ENCODE measurements around the gene PCP2. TPM values are rescaled to one million over a fixed set of nuclear protein-coding genes. Genes with fewer than 3 reads are reported as not detected.

The PCP2 gene
- total RNA-seq, 2 donors from 2014 or later = 0.32 TPM; not detected in 1

DNA sequence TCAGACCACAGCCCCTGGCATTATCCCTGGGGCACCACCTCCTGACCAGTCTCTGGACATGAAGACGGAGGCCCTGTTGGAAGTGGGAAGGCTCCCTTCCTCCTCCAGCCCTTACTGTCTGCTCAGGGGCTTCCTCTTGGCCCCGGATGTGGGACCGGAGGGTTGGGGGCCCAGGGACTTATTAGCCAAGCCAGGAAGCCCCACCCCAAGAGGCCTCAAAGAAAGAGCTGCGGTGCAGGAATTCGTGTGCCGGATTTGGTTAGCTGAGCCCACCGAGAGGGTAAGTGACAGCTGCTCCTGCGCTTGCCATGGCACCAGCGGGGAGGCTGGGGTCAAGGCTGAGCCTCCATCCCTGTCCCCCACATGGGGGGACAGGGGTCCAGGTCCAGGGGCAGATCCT lies 35.3 kb upstream of the PCP2 start, which contains the start of gene RETN:
TSS of gene RETN (plus strand) at position 208 of the 400 bp plus-strand sequence. CDS start 278 bp downstream, outside the sequence.
- intact Hi-C loops (cut with DNase I) = no loop called here
- Histone ChIP-seq H3K9me3 (no peaks in the 10 kb centered on the region), H3K4me3 (no peak within 1 kb of the TSS), H3K27ac (no peak within 1 kb of the TSS), H3K36me3 (no peaks in the 10 kb centered on the region), H3K27me3 (peaks cover 3% of the 10 kb centered on the region), H3K9ac (ENCODE audit: low read depth in 2 of 2, low read length in 2 of 2) (no peak within 1 kb of the TSS), H3K4me1 (no peaks in the 10 kb centered on the region)
- DNase-seq = no peak
- TF ChIP-seq, protein P1, sequence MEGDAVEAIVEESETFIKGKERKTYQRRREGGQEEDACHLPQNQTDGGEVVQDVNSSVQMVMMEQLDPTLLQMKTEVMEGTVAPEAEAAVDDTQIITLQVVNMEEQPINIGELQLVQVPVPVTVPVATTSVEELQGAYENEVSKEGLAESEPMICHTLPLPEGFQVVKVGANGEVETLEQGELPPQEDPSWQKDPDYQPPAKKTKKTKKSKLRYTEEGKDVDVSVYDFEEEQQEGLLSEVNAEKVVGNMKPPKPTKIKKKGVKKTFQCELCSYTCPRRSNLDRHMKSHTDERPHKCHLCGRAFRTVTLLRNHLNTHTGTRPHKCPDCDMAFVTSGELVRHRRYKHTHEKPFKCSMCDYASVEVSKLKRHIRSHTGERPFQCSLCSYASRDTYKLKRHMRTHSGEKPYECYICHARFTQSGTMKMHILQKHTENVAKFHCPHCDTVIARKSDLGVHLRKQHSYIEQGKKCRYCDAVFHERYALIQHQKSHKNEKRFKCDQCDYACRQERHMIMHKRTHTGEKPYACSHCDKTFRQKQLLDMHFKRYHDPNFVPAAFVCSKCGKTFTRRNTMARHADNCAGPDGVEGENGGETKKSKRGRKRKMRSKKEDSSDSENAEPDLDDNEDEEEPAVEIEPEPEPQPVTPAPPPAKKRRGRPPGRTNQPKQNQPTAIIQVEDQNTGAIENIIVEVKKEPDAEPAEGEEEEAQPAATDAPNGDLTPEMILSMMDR (IDR thresholded peaks at IDR 0.05) = no peak

DNA sequence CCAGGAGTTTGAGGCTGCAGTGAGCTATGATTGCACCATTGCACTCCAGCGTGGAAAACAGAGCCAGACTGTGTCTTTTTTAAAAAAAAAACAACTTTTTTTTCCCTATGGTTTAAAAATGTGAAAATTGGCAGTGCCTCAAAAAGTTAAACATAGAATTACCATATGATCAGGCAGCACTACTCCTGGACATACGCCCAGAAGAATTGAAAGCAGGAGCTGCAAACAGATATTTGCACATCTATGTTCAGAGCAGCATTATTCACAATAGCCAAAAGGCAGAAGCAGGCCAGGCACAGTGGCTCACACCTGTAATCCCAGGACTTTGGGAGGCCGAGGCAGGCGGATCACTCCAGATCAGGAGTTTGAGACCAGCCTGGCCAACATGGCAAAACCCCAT lies 31.6 kb upstream of the PCP2 start:
- Histone ChIP-seq H3K27ac (no peak overlapping the region), H3K9ac (ENCODE audit: low read depth in 2 of 2, low read length in 2 of 2) (no peak overlapping the region), H3K27me3 (no peaks in the 10 kb centered on the region), H3K9me3 (no peaks in the 10 kb centered on the region), H3K36me3 (no peaks in the 10 kb centered on the region), H3K4me3 (no peak overlapping the region), H3K4me1 (no peaks in the 10 kb centered on the region)
- DNase-seq = no peak
- intact Hi-C loops (cut with DNase I) = no loop called here
- TF ChIP-seq, protein P1 (IDR thresholded peaks at IDR 0.05) = no peak

DNA sequence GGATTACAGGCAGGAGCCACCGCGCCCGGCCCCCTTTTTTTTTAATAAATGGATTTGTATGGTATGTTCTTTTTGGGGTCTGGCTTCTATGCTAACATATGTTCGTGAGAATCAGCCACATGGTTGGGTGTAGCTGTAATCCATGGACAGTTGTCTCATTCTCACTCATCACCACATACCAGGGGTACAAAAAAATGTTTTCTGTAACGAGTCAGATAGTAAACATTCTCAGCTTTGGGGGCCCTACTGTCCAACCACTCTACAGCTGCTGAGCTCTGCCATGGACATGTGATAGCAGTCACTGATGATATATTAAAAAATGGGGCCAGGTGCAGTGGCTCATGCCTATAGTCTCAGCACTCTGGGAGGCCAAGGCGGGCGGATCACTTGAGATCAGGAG lies 30.2 kb upstream of the PCP2 start:
- TF ChIP-seq, protein P1 (IDR thresholded peaks at IDR 0.05) = no peak
- no peak for DNase-seq
- H3K27ac ChIP-seq = no peak overlapping the region
- H3K9me3 ChIP-seq = no peaks in the 10 kb centered on the region
- no peaks in the 10 kb centered on the region for H3K36me3 ChIP-seq
- intact Hi-C loops (cut with DNase I) = no loop called here
- no peak overlapping the region for H3K9ac ChIP-seq (ENCODE audit: low read depth in 2 of 2, low read length in 2 of 2)
- no peaks in the 10 kb centered on the region for H3K4me1 ChIP-seq
- H3K4me3 ChIP-seq = no peak overlapping the region
- no peaks in the 10 kb centered on the region for H3K27me3 ChIP-seq

- DNase-seq = no peak
- no peaks in the 10 kb centered on the region for H3K27me3 ChIP-seq
- TF ChIP-seq, protein P1 (IDR thresholded peaks at IDR 0.05) = no peak
- no peak overlapping the region for H3K27ac ChIP-seq
- H3K4me1 ChIP-seq = no peaks in the 10 kb centered on the region
- intact Hi-C loops (cut with DNase I) = no loop called here
- no peak overlapping the region for H3K9ac ChIP-seq (ENCODE audit: low read depth in 2 of 2, low read length in 2 of 2)
- no peak overlapping the region for H3K4me3 ChIP-seq
- no peaks in the 10 kb centered on the region for H3K9me3 ChIP-seq
- H3K36me3 ChIP-seq = no peaks in the 10 kb centered on the region
Measured at GRCh38 chr19:7662657-7663056, 29.1 kb upstream of the PCP2 start.

DNA sequence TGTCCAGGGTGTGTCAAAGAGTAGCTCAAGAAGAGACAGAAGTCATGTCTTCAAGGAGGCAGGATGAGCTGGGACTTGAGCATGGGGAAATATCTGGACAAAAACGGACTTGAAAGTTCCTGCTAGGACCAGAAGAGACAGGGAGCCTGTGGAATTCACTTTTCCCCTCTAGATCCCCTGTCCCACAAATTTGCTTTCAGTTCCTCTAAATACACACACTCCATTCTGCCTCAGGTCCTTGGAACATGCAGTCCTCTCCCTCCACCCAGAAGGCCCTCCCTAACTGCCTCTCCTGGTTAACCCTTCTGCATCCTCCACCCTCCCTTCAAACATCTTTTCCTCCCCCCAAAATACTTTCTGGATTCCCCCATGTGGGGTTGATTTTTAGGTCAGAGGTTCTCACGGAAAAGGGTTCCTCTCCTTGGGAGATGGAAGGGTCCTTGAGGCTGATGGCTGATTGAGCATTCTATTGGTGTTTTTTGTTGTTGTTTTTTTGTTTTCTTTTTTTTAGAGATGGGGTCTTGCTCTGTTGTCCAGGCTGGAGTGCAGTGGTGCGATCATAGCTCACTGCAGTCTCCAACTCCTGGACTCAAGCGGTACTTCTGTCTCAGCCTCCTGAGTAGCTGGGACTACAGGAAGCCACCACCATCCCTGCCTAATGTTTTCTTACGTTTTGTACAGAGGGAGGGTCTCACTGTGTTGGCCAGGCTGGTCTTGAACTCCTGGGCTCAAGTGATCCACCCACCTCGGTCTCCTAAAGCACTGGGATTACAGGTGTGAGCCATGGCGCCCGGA lies 28.4 kb upstream of the PCP2 start:
- TF ChIP-seq, protein P1 (IDR thresholded peaks at IDR 0.05) = no peak
- H3K4me1 ChIP-seq = no peaks in the 10 kb centered on the region
- H3K4me3 ChIP-seq = no peak overlapping the region
- H3K9me3 ChIP-seq = no peaks in the 10 kb centered on the region
- no peaks in the 10 kb centered on the region for H3K27me3 ChIP-seq
- no peak overlapping the region for H3K9ac ChIP-seq (ENCODE audit: low read depth in 2 of 2, low read length in 2 of 2)
- H3K36me3 ChIP-seq = no peaks in the 10 kb centered on the region
- intact Hi-C loops (cut with DNase I) = no loop called here
- H3K27ac ChIP-seq = no peak overlapping the region
- no peak for DNase-seq
